ENCODE data around the gene TMEM163.

DNA sequence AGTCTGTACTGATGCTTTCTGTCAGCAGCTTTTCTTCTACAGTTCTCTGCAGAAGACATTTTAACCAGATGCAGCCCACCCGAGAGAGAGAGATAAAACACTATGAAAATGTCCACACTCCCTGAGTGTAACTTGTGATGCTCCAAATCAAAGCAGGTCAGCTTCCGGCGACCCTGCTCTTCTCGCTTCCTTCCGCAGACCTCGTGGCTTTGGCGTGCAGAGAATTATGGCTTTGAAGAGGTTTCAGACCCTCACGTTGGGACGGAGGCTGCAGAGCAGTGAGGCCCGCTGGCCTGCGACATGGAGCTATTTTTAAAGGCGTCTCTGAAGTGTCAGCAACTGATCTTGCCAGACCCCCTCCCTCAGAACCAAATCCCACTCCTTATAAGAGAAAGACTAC is 41.8 kb downstream of the TMEM163 start:
- TF ChIP-seq POU2F2 (IDR thresholded peaks at IDR 0.05; ENCODE audit: low read depth, low read length): no peak
- no peak for TF ChIP-seq POLR2AphosphoS5 (IDR thresholded peaks at IDR 0.05; ENCODE audit: low read depth, low read length)
- no peak for TF ChIP-seq POLR2A (IDR thresholded peaks at IDR 0.05; ENCODE audit: low read depth, low read length)
- TF ChIP-seq TAF1 (IDR thresholded peaks at IDR 0.05; ENCODE audit: low read depth, low read length): no peak
- peak; percentile 39 for TF ChIP-seq SPI1 (IDR thresholded peaks at IDR 0.05; ENCODE audit: low read depth, low read length)
- no peak for TF ChIP-seq PAX5 (IDR thresholded peaks at IDR 0.05; ENCODE audit: insufficient read depth, low read length, severe bottlenecking)
